CD4-positive, alpha-beta T cell treated with Interleukin-17A for 1 hour (primary cell): ENCODE measurements around the gene ATP9A.
"Not testable (repeated sequence)": the region's sequence is repeated elsewhere in the genome, so short reads cannot be mapped to it uniquely, and the experiment has no call there.

ENCODE experiments used
- DNase-seq: peaks from one replicate; pipeline ENCODE4 v3.0.0-alpha.2; 2020

Gene ATP9A

GRCh38 chr20:51687108-51687507, 81.1 kb downstream of the ATP9A start:
- no peak for DNase-seq

- DNase-seq = not testable (repeated sequence)
Observed at GRCh38 chr20:51685494-51685893, 82.7 kb downstream of the ATP9A start.

GRCh38 chr20:51680067-51680749, 88.0 kb downstream of the ATP9A start:
- no peak for DNase-seq

- no peak for DNase-seq
Observed at GRCh38 chr20:51679254-51679921, 88.8 kb downstream of the ATP9A start.

DNA sequence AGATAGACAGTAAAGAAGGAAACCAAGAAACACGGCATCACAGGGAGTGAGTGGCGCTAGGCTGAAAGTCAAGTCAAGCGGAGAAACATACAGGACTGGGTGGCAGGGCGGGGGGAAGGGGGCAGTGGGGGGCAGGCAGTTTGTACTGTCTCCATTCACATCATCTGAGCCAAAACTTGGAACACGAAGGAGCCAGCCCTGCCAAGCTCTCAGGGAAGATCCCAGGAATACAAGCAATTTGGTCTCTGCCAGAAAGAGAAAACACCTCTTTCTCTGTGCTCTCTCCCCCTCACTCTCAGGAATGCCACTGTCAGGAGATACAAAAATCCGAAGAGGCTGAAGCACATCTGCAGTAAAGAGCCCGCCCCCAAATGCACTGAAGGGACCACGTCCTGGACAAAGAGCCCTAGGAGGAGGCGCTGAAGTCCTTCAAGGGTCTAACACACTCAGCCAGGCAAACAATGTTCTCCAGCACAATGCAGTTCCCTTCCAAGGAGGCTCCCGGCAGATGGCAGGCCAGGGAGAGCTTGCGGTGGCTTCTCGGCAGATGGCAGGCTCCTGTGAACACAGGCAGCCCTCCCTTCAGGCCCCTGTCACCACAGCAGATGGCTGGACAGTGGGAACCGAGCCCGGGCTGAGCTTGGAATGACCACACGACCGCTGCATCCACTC, 90.0 kb downstream of the ATP9A start:
- no peak for DNase-seq

DNA sequence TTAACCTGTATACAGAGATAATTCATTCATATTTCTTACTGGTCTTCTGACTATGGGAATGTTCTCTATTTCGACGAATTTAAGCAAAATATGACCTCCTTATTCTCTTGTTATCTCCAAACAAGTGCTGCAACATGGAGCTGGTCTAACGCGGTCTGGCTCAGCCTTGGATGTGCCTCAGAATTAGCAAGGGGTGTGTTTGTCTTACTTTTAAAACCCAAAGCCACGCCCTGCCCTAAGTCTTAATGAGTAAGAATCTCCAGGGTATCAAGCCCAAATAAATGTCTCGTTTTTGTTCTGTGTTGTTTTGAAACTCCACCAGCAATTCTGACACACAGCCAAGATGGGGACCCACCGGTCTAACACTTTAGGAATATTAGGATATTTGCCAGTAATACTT, 99.2 kb downstream of the ATP9A start:
- DNase-seq = no peak

GRCh38 chr20:51668515-51668914, 99.7 kb downstream of the ATP9A start:
- no peak for DNase-seq

DNA sequence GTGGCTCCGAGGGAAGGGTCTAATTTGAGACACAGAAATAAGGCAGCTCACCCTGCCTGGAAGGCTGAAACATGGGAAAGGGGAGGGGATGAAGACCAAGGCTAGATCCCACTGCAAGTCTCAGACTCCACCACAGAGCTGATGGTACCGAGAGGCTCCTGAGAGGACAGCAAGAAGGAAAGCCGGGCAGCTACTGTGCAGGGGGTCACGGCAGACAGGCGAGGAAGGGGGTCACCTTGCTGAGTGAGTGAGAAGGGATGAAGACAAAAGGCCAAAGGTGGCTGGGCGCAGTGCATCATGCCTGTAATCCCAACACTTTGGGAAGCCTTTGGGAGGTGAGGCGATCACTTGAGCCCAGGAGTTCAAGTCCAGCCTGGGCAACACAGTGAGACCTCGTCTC, 100.7 kb downstream of the ATP9A start:
- DNase-seq = no peak

DNA sequence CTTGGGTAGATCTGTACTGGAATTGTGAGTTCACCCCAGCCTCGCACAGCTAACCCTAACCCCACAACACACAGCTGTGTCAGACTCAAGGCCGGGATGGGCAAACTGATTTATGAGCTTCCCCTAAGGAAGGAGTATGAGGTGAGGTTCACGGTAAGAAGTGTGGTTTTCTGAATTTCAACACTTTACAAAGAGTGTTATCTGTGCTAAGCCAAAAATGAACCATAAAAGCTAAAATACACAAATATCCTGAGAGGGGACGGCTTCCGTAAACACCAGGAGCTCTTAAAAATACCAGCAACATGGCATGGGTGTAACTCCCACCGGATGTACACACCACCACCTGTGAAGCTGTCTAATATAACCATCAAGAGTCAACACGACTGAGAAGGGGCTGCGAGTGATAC, 101.2 kb downstream of the ATP9A start:
- DNase-seq = peak; percentile 29

- no peak for DNase-seq
Observed at GRCh38 chr20:51666126-51666525, 102.1 kb downstream of the ATP9A start.

- no peak for DNase-seq
Observed at GRCh38 chr20:51665543-51666118, 102.6 kb downstream of the ATP9A start.

DNA sequence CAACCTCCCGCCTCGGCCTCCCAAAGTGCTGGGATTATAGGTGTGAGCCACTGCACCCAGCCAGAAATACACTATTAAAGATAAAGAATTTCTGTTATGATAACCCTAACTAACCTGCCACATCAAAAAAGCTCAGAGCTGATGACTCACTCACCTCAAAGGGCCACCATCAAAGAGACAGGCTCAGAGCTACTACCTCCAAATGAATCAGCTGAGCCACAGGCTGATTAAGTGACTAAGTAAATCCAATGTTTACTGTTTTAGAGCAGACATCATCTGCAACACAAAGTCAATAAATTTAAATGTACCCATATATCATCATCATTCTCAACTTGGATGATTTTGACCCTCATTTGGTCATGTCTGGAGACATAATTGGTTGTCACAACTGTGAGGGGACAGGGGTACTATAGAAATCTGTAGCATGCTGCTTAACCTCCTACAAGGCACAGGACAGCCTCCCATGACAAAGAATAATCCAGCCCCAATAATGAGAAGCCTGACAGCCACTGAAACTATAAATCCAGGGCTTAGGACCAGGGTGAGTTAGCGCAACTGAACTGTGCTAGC, 106.5 kb downstream of the ATP9A start:
- peak; percentile 54 for DNase-seq

DNA sequence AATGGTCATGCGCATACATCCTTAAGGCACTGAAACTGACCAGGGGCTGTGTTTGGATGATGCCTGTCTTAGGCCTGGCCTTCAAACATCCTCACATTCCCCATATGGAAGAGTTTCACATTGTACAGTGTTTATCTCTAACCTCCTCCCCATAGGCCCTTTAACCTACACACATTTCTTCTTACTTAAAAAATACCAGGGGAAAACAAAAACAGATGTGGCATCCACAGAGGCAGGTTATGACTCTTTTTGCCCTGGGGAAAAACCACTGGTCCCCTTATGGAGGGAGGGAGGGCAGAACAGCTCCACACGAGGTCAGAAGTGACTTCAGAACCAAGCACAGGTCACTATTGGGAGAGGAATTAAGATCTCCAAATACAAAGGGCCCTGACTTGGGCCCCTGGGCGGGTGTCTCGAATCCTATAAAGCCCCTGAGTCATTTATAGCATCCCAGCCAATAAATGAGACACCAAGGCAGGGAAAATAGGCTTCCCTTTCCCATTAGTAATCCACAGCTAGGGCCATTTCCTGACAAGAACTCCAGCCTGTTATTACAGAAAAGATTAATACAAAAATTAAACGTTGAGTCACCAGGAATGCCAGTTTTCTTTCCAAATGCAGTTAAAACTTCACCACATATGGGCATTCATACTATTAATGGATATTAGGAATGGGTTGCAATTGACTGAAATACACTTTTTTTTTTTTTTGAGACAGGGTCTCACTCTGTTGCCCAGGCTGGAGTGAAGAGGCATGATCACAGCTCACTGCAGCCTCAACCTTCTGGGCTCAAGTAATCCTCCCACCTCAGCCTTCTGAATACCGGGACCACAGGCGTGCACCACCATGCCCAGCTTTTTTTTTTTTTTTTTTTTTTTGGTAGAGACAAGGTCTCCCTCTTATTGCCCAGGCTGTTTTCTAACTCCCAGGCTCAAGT, 107.2 kb downstream of the ATP9A start:
- no peak for DNase-seq

GRCh38 chr20:51659491-51660050, 108.6 kb downstream of the ATP9A start:
- DNase-seq = no peak

GRCh38 chr20:51656726-51657260, 111.4 kb downstream of the ATP9A start:
- no peak for DNase-seq

GRCh38 chr20:51656089-51656488, 112.1 kb downstream of the ATP9A start:
- not testable (repeated sequence) for DNase-seq

- DNase-seq = no peak
Observed at GRCh38 chr20:51654495-51654894, 113.7 kb downstream of the ATP9A start.

DNA sequence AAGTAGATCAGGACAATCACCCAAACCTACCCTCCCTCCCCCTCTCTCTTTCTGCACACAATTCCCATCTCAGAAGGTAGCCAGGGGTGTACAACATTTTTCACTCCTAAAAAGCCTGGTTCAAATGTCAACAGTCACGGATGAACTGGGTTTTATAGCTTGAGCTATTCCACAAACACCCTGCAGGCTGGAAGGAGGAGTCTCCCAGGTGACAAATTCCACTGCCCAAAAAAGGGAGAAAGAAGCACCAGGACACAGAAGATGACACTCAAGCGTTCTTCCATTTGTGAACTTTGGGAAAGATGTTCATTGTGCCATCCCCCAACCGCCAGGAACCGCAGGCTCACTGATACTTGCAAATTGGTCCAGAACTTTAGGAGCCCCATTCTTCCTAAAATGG, 114.1 kb downstream of the ATP9A start:
- no peak for DNase-seq

- DNase-seq = no peak
Observed at GRCh38 chr20:51653226-51653625, 115.0 kb downstream of the ATP9A start.

GRCh38 chr20:51651921-51652549, 116.2 kb downstream of the ATP9A start:
- DNase-seq = no peak

DNA sequence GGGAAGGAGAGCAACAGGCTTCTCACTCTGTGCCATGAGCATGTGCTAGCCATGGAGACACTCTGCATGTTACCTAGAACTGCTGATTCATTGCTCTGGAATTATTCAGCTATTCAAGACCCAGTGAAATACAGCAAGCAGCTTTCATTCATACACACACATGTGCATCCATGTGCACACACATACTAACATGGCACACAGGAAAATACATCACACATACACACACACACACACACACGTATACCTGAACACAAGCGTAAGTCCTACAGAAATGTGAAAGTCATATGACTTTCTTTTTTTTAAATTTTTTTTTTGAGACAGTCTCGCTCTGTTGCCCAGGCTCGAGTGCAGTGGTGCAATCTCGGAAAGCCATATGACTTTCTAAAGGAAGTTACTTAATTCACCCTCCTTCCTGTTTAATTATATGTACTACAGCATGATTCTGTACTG, 117.5 kb downstream of the ATP9A start:
- DNase-seq = no peak
